ENCODE results near the gene HIVEP2. TPM values are rescaled to one million over a fixed set of nuclear protein-coding genes. Genes with fewer than 3 reads are reported as not detected.

Gene HIVEP2
- total RNA-seq, 4 donors from 2014 or later = 17.2 to 49.4 (median 21.6) TPM

DNA sequence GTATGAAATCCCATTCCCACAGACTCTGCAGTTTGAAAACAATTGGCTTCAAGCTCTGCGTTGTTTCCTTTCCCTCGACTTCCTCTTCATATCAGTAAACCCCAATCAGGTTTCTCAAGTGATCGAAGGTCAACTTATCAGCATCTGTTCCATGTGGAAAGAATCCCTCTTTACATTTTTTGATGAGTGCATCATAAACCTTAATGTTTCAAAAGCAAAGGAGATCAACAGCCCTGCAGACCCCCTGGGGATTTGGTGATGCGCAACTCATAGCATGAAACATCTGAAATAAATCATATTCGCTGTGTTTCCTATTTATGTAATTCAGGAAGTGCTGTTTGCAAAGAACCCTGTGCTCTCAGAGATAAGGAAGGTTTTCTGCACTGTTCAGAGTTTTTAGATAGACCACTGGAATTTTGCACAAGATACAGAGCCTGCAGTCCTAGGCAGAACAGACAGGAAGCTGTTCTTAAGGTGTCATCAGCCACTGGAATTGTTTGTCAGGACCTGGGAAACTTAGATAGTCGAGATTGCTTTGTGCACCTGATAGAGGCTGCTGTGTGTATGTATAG, 216.0 kb downstream of the HIVEP2 start:
- intact Hi-C loops (cut with DNase I; ENCODE audit: low total_unique reads) = no loop called here
- H3K4me3 ChIP-seq (ENCODE audit: low read depth, poor library complexity, severe bottlenecking) = no peak overlapping the region
- WGBS, 2 donors = 20 to 26% methylated on average over 6 of the region's 6 CpGs
- TF ChIP-seq POLR2A (IDR thresholded peaks at IDR 0.05) = no peak
- TF ChIP-seq, protein P1, sequence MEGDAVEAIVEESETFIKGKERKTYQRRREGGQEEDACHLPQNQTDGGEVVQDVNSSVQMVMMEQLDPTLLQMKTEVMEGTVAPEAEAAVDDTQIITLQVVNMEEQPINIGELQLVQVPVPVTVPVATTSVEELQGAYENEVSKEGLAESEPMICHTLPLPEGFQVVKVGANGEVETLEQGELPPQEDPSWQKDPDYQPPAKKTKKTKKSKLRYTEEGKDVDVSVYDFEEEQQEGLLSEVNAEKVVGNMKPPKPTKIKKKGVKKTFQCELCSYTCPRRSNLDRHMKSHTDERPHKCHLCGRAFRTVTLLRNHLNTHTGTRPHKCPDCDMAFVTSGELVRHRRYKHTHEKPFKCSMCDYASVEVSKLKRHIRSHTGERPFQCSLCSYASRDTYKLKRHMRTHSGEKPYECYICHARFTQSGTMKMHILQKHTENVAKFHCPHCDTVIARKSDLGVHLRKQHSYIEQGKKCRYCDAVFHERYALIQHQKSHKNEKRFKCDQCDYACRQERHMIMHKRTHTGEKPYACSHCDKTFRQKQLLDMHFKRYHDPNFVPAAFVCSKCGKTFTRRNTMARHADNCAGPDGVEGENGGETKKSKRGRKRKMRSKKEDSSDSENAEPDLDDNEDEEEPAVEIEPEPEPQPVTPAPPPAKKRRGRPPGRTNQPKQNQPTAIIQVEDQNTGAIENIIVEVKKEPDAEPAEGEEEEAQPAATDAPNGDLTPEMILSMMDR (IDR thresholded peaks at IDR 0.05) = no peak
- DNase-seq (ENCODE audit: low spot score in 2 of 2) = no peak

DNA sequence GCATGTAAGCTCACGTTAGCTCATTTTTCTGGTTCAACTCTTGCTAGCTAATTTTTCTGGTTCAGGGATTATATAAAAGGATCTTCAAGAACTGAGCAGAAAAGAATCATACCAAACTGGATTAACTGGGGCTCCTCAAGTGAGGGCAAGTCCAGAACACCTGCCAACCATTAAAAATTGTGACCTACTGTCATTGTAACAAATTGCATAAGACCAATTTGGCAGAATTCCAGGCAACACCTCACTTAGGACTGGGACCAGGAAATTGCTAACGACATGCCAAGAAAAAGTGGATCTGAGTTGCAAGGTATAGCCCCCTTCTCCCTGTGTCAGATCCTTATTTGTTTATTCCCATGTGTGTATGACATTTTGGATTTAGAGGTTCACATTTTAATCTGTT, 216.6 kb downstream of the HIVEP2 start:
- intact Hi-C loops (cut with DNase I; ENCODE audit: low total_unique reads) = no loop called here
- TF ChIP-seq, protein P1 (IDR thresholded peaks at IDR 0.05) = no peak
- no peak for TF ChIP-seq POLR2A (IDR thresholded peaks at IDR 0.05)
- WGBS, 2 donors = 35 to 43% methylated on average over 2 of the region's 2 CpGs
- DNase-seq (ENCODE audit: low spot score in 2 of 2) = no peak
- H3K4me3 ChIP-seq (ENCODE audit: low read depth, poor library complexity, severe bottlenecking) = no peak overlapping the region

DNA sequence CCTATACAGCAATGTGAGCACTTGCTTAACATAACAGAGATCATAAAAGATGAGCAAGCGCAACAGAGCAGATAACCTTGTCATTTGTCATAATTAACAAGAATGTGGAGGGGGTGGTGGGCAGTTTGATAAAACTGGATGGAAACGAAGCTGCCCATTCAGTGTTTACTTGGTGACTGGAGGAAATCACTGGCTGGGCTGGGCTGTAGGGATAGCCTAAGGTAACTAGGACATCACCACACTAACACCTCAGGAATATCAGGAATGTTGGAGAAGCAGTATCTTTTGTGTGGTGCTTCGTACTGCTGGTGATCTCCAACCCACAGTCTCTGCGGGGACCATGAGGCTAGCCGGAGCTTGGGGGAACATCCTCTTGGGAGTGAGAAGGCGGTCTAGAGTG, 218.4 kb downstream of the HIVEP2 start:
- TF ChIP-seq, protein P1 (IDR thresholded peaks at IDR 0.05) = no peak
- no peak for TF ChIP-seq POLR2A (IDR thresholded peaks at IDR 0.05)
- DNase-seq (ENCODE audit: low spot score in 2 of 2) = no peak
- no peak overlapping the region for H3K4me3 ChIP-seq (ENCODE audit: low read depth, poor library complexity, severe bottlenecking)
- WGBS, 2 donors = 87 to 94% methylated on average over 6 of the region's 6 CpGs
- intact Hi-C loops (cut with DNase I; ENCODE audit: low total_unique reads) = no loop called here

DNA sequence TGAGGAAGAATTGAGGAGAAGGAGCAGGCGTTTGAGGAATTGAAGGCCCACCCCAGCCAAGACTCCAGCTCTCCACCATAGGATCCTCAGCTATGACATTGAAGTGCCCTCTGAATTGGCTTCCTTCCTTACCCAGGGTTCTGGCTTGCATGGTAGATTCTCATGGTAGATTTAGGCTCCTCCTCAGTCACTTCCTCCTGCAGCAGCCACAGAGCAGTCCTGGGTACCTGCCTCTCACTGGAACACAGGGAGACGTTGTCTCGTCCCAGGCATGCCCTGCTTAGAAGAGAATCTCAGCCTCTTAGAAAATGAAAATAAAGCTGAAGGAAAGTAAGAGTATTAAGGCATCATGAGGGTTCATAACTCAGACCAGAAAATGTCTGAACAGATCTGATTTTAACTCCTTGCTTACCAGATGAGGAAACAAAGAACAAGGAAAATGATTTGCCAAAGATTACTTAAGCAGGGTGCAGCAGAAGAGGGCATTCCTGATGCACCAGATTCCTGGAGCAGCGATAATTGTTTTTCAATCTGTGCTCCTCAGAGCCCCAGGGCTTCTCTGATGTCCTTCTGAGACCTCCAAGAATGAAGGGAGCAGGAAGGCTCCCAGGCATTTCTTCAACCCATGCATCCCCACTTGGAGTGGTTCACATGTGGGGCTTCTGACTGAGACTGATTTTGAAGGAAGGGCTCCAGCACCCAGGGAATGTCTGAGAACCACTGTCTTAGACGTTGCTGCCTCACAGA, 219.8 kb downstream of the HIVEP2 start:
- no peak overlapping the region for H3K4me3 ChIP-seq (ENCODE audit: low read depth, poor library complexity, severe bottlenecking)
- DNase-seq (ENCODE audit: low spot score in 2 of 2) = no peak
- WGBS, 2 donors = 57 to 59% methylated on average over 5 of the region's 5 CpGs
- TF ChIP-seq POLR2A (IDR thresholded peaks at IDR 0.05) = no peak
- TF ChIP-seq, protein P1 (IDR thresholded peaks at IDR 0.05) = no peak
- intact Hi-C loops (cut with DNase I; ENCODE audit: low total_unique reads) = no loop called here

DNA sequence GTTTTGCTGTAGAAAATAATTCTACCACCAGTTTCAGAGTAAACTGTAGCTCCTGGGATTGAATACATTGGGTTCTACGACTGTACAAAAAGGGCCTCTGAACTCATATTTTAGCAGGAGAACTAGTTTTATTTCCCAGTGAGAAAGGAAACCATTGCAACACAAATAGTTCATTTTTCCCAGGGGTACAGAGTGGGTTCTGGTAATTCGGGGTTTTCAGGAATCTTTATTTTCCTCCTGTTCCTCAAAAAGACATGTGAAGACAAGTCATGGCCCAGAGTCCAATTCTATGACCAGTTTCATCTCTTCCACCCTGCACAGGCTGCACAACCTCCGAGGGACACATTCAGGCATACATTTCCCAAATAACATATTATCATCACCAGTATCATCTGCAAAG, 222.1 kb downstream of the HIVEP2 start:
- 73 to 87% methylated on average over 3 of the region's 3 CpGs for WGBS, 2 donors
- DNase-seq (ENCODE audit: low spot score in 2 of 2) = no peak
- no peak overlapping the region for H3K4me3 ChIP-seq (ENCODE audit: low read depth, poor library complexity, severe bottlenecking)
- TF ChIP-seq POLR2A (IDR thresholded peaks at IDR 0.05) = no peak
- TF ChIP-seq, protein P1 (IDR thresholded peaks at IDR 0.05) = no peak
- intact Hi-C loops (cut with DNase I; ENCODE audit: low total_unique reads) = no loop called here

Data from lower leg skin (tissue), 4 donors.